Left colon (tissue), 2 donors: ENCODE results near the gene ZKSCAN2. TPM values are rescaled to one million over a fixed set of nuclear protein-coding genes. Genes with fewer than 3 reads are reported as not detected.

Experiments
- ATAC-seq: fragments of 200-7000 bp; cut with Tn5 transposase; one replicate; pipeline ENCODE4 v1.9.1; 2020; ENCODE audit warnings: mild to moderate bottlenecking, moderate library complexity
- DNase-seq, 2 donors: peaks; one replicate each; pipeline ENCODE4 v3.0.0-alpha.2; 2020
- intact Hi-C, 2 donors: fragments of 100-400 bp; cut with DNase I in 1 of 2; cut with micrococcal nuclease in 1 of 2; formaldehyde crosslinking; loops; one replicate each; pipeline versions ENCODE4 v1.11.2 to v1.14.0; 2022; cut with DNase I, micrococcal nuclease
- total RNA-seq, 2 donors: library from RNA; stranded (reverse); fragmentation: NEBNext Ultra II Directional; extraction: Animal tissue kit (Norgen Biotek cat#: 25700); gene quantifications; one replicate each; pipeline ENCODE4 v1.2.1, GENCODE V29; 2021
- donor health status: DM: no; HTN: no; CAD: no.
- donor health status: DM: yes; HTN: yes; CAD: no.

Gene ZKSCAN2
- total RNA-seq, 2 donors from 2014 or later = 2.6 to 2.7 TPM

DNA sequence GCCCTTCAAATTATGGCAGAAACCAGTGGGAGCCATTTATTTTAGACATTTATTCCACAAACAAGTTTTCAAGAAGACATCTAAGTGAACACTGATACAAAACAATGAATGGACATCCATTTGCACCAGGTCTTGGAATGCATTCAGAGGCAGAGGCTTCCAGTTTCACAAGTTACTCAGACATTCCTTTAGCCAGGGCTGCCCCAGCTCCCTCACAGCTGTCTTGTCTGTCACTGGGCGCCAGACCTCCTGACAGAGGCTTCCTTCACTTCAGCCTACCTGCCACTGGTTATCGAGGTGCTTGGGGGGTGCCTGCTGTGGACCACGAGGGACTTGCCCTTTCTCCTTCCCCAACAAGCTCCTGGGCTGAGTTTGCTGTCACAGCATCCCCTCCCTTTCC is 21.7 kb downstream of the ZKSCAN2 start:
- intact Hi-C loops = no loop called here
- DNase-seq (no peak), ATAC-seq (no peak)

DNA sequence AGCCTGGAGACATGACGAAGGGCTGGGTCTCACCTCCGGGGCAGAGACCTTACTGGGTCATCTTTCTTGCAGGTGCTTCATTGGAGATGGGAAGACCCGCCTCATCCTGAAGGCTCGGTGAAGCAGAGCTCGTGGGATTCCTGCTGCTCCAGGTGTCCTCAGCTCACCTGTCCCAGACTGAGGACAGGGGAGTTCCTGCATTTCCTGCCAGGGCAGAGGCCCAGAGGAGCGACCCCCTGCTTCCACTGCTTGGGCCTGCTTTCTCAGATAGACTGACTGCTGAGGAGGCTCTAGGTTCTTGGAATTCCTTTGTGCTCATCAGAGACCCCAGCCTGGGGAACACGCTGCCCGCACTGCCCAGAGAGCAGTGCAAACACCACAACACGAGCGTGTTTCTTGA is 29.3 kb downstream of the ZKSCAN2 start:
- DNase-seq (no peak), ATAC-seq (no peak)
- intact Hi-C loops = loop anchor here (5.0 to 10.0 kb wide), 3 partner anchors 104 to 174 kb away; no protein-coding TSS in a partner anchor

DNA sequence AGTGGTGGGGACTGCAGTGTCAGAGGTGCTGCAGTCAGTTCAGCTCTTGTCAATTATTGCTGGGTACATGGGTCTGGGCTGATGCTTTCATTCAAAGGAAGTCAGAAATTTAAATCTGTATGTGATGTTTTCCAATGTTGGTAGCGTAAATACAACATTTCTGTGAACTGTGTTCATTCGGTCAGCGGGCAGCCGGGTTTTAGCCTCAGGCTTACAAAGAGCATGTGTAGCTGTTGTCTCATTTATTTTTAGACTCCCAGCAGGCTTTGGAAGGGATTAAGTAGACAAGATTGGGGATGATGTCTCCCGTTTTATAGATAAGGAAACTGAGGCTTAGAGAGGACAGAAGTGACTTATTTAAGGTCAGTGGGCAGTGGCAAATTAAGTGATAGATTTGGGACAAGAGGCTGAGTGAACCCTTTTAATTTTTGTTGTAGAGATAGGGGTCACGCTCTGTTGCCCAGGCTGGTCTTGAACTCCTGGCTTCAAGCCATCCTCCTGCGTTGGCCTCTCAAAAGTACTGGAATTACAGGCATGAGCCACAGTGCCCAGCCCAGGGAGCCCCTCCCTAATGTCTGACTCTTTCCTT is 32.8 kb downstream of the ZKSCAN2 start:
- intact Hi-C loops = loop anchor here (5.0 to 10.0 kb wide), 3 partner anchors 100 to 170 kb away; no protein-coding TSS in a partner anchor
- DNase-seq = no peak
- ATAC-seq = no peak

DNA sequence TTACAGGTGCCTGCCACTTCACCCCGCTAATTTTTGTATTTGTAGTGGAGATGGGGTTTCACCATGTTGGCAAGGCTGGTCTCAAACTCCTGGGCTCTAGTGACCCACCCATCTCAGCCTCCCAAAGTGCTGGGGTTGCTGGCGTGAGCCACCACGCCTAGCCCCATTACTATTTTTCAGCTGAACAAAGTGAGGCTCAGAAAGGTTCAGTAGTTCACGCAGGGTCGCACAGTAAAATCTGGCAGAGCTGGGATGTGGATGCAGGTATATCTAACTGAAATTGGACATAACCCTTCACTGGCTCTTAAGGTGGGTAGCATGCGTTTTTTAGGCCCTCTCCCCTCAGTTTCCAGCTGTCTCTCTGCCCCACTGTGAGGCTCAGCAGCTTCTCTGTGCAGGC is 33.7 kb downstream of the ZKSCAN2 start:
- DNase-seq (no peak), ATAC-seq (no peak)
- intact Hi-C loops = loop anchor here (10.0 kb wide), 2 partner anchors 99 to 169 kb away; no protein-coding TSS in a partner anchor

DNA sequence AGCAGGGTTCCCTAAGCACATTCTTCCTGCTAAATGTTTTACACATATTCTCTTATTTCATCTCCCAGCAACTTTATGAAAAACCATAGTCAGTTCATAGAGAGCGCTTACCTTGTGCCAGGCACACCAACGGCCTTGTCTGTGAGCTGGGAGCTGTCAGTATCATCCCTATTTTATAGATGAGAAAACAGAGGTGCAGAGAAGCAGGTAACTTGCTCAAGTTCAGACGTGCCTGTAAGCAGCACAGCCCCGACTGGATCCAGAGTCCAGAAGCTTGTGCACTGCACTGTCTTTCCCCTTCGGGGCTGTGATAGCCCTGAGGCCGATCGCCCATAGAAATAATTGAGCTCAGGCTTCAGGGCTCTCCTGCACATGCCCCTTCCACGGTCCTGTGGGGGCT is 34.7 kb downstream of the ZKSCAN2 start:
- intact Hi-C loops = loop anchor here (10.0 kb wide), 2 partner anchors 98 to 168 kb away; no protein-coding TSS in a partner anchor
- ATAC-seq = no peak
- no peak for DNase-seq

DNA sequence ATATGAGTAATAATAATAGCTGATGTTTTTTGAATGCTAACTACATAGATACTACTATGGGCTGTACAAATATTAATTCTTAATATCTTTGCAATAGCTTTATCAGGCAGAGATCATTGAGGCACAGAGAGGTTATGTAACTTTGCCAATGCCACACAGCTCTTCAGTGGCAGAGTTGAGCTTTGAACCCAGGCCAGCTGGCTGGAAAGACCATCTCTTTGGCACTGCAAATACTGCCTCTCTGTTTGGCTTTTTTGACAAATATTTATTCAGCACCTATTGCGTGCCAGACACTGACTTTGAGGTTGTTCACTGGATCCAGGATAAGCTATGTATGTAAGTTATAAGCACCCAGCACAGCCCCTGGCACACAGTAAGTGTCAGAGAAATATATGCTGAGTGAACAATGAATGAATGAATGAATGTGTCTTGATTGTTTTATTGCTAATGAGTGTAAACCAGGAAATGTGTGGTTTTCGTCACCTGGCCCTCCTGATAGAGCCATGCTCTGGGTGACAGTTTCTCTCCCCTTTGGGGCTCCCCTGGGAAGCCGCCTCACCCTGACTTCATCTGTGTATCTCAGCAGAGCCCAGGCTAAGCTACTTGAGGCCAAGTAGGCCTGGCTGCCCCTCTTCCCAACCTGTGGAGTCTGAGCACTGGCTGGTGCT is 38.4 kb downstream of the ZKSCAN2 start:
- ATAC-seq = no peak
- no peak for DNase-seq
- intact Hi-C loops = no loop called here

DNA sequence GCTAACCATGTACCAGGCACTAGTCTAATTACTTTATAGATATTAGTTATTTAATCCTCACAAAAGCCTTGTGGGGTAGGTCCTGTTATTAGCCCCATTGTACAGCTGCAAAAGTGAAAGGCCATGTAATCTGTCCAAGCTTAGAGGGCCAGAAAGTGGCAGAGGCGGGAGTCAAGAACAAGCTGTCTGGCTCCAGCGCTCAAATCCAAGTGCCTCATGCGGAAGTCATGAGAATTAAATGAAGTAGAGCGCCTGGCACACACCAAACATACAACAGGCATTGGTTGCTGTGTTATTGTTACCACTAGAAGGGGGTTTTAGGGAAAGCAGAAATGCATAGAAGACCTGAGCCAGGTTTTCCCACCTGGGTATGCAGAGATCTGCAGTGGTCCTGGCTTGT is 39.7 kb downstream of the ZKSCAN2 start:
- DNase-seq (no peak), ATAC-seq (no peak)
- intact Hi-C loops = no loop called here

DNA sequence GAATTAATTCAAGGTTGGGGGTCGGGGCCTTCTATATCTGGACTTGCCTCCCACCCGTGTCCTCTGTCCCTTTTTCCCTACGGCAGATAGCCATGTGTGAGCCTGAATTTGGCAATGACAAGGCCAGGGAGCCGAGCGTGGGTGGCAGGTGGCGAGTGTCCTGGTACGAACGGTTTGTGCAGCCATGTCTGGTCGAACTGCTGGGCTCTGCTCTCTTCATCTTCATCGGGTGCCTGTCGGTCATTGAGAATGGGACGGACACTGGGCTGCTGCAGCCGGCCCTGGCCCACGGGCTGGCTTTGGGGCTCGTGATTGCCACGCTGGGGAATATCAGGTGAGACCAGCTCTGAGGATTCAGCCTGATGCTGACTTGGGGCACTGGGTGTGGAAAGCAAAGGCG is 40.5 kb downstream of the ZKSCAN2 start:
- DNase-seq = no peak
- intact Hi-C loops = no loop called here
- ATAC-seq = peak; percentile 0

DNA sequence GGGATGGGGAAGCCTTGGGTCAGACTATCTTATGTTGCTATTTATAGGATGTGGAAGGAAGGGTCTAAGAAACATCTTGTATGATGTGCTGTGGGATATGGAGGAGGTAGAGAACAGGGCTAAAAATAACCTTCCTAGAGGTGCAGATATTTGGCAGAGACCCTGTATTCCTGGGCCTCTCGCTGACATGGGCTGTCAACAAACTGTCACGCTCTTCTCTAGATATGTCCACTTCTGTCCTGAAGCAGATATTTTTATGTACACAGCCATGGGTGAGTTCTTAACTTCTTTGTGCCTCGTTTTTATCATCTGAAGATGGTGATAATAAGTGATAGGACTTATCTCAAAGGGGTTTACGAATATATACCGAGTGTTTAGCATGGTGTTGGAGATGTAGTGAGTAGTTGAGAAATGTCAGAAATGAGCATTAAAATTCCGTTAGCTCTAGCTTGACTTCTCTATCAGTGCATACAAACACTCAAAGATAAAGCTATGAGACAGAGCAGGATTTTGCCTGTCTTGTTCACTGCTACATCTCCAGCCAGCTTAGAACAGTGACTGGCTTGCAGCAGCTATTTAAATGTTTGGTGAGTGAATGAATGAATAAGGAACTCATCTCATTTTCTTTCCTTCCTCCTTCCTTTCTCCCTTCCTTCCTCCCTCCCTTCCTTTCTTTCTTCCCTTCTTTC is 43.8 kb downstream of the ZKSCAN2 start:
- ATAC-seq (no peak), DNase-seq (no peak)
- intact Hi-C loops = no loop called here

DNA sequence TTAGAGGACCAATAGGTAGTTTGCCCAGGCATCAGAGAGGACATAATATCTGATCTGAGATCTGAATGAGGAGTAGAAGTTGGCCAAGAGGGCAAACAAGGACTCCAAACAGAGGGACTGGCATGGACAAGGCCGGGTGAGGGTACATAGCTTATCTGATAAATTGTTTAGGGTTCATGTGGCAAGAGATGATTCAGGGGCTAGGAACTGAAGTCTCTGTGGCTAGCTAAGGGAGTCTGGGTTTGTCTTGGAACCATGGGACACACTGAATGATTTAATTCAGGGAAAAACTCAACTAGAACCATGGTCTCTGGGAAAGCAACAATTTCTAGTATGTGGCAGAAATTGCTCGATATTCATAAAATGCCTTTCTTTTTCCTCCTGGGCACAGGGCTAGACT is 45.0 kb downstream of the ZKSCAN2 start:
- DNase-seq (no peak), ATAC-seq (no peak)
- intact Hi-C loops = no loop called here

DNA sequence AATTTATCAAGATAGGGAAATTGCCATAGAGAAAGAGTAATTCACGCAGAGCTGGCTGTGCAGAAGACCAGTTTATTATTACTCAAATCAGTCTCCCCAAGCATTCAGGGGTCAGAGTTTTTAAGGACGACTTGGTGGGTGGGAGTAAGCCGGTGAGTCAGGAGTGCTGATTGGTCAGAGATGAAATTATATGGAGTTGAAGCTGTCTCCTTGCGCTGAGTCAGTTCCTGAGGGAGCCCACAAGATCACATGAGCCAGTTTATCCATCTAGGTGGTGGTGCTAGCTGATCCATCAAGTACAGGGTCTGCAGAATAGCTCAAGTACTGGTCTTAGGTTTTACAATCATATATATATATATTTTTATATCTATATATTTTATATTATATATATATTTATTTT is 46.9 kb downstream of the ZKSCAN2 start:
- no peak for DNase-seq
- intact Hi-C loops = no loop called here
- no peak for ATAC-seq

DNA sequence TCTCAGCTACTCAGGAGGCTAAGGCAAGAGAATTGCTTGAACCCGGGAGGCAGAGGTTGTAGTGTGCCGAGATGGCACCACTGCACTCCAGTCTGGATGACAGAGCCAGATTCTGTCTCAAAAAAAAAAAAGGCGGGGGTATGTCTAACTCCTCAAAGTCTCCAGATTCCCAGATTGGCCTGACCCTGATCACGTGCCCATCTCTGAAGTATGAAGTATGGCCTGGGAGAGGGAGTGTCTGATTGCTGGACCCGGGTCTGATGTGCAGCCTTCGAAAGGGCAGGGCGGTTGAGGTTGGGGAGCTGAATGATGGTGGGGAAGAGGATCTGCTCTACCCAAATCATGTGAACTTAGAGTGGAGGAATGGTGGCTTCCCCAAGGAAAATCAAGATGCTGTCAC is 58.2 kb downstream of the ZKSCAN2 start:
- ATAC-seq (no peak), DNase-seq (no peak)
- intact Hi-C loops = no loop called here

DNA sequence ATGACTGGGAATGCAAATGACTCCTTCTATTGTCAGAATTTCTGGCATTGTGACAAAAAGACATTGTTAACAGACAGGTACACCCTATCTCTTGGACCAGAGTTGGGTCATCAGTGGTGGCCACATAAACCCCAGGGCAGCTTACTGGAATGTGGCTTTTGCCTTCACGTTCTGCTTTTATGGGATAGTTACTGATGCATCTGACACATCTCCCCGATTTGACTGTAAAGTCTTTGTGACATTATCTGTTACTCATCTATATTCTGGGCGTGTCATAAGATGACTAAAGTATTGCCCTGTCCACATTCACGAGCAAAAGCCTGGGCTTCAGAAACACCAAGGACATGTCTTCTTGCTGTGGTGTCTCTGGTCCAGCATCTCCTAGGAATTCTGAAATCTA is 59.6 kb downstream of the ZKSCAN2 start:
- DNase-seq (no peak), ATAC-seq (peak; percentile 66)
- intact Hi-C loops = no loop called here

DNA sequence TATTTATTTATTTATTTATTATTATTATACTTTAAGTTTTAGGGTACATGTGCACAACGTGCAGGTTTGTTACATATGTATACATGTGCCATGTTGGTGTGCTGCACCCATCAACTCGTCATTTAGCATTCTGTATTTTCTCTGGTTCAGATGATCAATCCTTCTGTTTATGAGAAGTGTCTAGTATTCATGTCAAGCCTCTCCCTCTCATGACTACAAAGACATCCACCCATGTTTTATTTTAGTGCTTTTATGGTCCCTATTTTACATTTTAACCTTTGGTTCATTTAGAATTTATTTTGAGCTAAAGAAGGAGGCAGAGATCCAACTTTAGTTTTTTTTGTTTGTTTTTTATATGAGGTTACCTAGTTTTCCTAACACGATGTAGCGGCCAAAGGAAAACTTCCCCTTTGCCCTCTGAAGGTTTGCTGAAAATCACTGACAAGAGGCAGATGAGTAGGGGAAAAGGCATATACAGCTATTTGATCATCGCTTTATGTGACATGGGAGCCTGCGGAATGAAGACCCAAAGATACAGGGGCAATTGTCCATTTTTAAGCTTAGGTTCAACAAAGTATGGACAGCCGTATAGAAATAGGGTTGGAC is 63.3 kb downstream of the ZKSCAN2 start:
- peak; percentile 87 for ATAC-seq
- intact Hi-C loops = no loop called here
- no peak for DNase-seq

DNA sequence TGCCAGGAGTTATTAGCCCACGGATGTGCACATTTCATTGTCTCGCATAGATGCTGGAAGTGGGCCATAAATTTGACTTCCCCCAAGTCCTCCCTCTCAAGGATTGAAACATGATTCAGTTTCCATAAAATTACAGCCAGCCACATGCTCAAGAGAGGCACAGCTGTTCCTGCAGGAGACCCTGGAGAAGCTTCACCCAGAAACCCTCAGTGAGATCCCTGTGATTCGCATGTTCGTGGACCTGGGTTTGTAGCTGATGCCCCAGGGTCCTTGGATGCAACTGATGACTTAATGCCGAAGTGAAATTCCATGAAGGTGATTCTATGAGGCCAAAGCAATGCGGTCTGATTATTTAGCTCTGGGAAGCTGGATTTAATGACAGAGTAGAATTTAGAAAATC is 65.5 kb downstream of the ZKSCAN2 start:
- intact Hi-C loops = no loop called here
- no peak for DNase-seq
- no peak for ATAC-seq

DNA sequence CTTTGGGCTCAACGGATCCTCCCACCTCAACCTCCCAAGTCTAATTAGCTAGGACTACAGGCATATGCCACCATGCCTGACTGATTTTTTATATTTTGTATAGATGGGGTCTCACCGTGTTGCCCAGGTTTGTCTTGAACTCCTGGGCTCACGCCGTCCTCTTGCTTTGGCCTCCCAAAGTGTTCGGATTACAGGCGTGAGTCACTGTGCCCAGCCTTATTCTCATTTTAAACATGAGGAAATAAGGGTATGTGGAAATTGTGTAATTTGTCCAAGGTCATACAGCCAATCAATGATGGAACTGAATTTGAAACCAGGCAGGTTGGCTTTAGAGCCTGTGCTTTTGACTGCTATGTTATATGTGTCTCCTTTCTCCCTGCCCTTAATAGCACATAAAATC is 68.3 kb downstream of the ZKSCAN2 start:
- intact Hi-C loops = no loop called here
- no peak for DNase-seq
- ATAC-seq = no peak

DNA sequence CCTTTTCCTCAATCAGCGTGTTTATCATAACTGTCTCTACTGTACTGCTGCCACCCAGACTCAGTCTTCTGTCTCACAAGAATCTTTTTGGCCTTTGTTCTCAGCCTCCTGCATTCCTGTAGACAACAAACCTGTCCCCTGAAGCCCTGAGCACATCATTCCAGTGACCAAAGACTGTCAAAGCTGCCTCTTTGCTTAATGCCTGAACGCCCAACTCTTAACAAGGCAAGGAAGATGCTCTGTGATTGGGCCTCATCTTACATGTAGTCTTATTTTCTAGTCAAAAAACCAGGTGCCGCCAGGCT is 70.2 kb downstream of the ZKSCAN2 start:
- DNase-seq (no peak), ATAC-seq (no peak)
- intact Hi-C loops = no loop called here
